ENCODE measurements around the gene CHCHD6.

The CHCHD6 gene

GRCh38 chr3:126668450-126669401 lies 35.3 kb upstream of the CHCHD6 start:
- no peak for DNase-seq

DNA sequence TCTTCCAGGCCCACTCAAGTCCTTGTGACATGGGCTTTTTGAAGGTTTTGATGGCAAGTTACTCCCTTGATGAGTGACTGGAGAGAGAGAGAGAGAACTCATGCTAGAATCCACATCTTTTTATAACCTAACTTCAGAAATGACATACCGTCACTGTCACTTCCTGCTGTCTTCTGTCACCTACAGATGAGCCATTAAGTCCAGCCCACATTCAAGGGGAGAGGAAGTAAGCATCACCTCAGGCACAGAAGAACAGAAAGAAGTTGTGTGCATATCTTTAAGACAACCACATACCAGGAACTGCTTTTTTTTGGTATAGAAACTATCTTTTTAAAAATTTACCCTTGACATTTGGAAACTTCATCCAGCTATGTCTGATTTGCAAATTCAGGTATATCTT lies 32.5 kb upstream of the CHCHD6 start:
- DNase-seq: no peak

DNA sequence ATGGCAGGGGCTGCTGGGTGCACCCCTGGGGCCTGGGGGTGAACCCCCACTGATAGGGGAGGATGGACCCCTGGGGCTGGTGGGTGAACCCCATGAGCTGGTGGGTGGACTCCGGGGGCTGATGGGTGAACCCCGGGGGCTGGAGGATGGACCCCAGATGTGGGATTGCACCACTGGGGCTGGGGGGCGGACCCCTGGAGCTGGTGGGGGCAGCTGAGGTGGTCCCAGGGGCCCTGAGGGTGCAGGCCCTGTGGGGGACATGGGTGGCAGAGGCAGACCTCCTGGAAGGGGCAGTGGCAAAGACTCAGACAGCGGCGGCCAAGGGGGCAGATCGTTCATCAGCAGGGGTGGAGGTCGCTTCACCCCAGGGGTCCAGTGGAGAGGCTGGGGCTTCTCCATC lies 31.7 kb upstream of the CHCHD6 start:
- DNase-seq: no peak

DNA sequence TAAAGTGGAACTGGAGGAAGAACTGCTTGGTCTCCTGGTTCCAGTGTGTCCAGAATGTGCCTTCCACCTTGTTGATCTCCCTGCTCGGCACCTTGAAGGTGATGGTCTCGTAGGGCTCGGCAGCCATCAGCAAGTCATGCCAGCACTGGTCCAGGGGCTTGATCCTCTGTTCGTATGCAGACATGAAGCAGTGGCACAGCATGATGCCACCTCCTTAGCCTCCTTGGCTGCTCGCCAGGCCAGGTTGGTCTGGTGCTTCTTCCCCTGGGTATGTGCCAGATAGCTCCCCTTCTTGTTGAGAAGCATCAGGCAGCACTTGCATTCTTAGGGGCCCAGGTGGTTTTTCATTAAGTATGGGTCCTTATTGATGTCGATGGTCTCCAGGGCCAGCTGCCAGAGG lies 31.3 kb upstream of the CHCHD6 start:
- DNase-seq: no peak

- DNase-seq: no peak
These were observed 26.9 kb upstream of the CHCHD6 start for GRCh38 chr3:126676919-126677705.

- DNase-seq: no peak
These were observed 26.1 kb upstream of the CHCHD6 start for GRCh38 chr3:126677862-126678503.

- no peak for DNase-seq
These were observed 25.2 kb upstream of the CHCHD6 start for GRCh38 chr3:126678693-126679317.

DNA sequence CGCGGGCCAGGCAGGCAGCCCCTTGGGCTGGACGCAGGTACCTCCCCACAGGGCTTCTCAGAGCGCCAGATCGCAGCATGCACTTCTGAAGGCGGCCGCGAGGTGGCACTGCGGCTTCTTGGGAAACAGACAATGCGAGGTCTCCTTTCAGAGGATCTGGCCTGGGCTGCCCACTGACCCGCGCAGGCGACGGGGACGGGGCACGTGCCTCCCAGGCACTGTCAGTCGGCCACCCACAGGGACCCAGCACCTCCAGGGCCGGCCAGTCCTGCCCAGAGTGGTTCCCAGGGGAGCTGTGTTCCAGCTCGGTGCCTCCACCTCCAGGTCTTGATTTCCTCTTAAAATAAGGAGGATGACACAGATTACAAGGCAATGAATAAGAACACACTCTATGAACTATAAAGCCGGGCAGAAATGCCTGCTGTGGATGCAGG lies 24.7 kb upstream of the CHCHD6 start:
- peak; percentile 65 to 79 for DNase-seq

GRCh38 chr3:126679831-126680666 lies 24.0 kb upstream of the CHCHD6 start:
- no peak for DNase-seq

DNA sequence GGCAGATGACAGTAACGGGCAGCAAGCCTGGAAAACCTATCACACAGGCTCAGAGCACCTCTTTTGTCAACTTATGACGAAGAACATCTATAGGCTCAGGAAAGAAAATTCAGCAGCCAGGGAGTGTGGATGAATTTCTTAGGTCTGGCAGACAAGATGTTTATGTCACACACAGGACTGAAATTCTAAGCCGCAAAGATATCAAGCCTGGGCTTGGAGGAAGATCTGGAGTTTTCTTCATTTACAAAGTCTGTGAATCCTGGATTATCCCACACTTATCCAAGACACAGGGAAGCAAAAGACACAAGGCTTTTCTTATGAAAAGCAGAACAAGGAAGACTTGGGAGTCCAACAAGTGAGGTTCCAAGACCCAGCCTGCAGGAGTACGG lies 23.4 kb upstream of the CHCHD6 start:
- DNase-seq: no peak

GRCh38 chr3:126682009-126682408 lies 22.0 kb upstream of the CHCHD6 start:
- DNase-seq: no peak

DNA sequence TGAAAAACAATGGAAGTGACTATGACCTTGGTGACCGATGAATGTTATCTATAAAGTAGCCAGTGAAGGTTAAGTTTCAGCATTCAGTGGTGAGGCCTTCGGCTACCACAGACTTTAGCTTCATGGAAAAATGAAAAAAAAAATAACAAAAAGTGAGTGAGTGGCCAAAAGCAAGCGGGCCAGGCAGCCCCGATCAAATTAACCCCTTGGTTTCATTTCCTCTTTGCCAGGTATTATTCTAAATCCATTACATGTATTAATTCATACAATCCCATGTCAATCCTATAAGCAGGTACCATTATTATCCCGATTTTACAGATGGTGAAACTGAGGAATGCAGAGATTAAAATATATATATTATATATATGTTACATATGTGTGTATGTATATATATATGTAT lies 21.0 kb upstream of the CHCHD6 start:
- no peak for DNase-seq

DNA sequence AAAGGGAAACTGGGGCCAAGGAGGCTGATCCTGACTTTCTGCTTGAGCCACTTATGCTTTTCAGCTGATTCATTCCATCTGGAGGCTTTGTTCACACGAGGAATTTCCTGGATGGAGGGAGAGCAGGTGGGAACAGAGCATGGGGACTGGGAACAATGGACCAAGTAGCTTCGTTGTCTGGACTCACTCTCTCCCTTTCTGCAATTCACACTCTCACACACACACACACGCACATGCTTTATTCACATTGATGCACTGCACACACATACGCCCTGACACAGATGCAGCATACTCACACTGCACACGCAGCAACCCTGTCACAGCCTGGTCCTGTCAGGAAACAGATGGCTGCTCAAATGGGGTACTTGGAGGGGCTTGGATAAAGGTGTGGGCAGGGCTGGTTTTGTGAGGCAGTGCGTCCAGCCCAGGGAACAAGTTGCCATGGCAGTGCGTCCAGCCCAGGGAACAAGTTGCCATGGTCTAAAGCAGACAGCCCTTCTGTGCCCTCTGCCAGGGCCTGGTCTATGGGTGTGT lies 19.8 kb upstream of the CHCHD6 start:
- no peak for DNase-seq

GRCh38 chr3:126685021-126685420 lies 19.0 kb upstream of the CHCHD6 start:
- no peak for DNase-seq

GRCh38 chr3:126685493-126685892 lies 18.5 kb upstream of the CHCHD6 start:
- no peak for DNase-seq

DNA sequence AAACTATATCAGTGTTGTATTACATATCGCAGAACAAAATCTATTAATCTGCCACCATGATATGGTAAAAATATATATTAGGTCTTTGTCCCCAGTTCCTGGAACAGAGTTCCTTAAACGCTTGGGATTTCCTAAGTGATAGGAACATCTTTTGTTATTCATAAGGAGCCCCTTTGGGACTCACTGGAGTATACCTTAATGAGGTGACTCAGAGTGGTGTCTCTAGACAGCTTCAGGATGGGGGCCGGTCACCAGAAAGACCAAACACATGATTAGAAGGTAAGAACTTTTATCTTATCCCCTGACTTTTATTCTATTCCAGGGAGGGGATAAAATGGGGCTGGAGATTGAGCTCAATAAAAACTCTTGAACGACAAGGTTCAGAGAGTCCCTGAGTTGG lies 12.3 kb upstream of the CHCHD6 start:
- no peak for DNase-seq

DNA sequence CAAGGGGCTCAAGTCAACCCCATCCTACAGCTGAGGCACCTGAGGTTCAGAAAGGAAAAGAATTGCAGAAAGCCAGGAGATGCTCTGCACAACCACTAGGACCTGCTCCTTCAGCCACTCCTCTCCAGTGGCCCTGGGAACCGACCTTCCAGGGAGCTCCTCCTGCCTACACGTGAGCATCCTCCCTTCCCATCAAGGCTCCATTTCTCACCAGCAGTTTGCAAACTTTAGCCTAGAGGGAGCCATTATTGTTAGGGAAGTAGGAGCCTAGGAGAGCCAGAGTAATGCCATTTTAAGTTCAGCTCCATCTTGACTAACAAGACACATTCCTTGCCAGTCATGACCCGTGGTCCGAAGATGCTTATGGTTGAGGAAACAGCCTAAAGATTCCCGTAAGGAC lies 11.2 kb upstream of the CHCHD6 start:
- no peak for DNase-seq

GRCh38 chr3:126693921-126694320 lies 10.1 kb upstream of the CHCHD6 start:
- DNase-seq: no peak

DNA sequence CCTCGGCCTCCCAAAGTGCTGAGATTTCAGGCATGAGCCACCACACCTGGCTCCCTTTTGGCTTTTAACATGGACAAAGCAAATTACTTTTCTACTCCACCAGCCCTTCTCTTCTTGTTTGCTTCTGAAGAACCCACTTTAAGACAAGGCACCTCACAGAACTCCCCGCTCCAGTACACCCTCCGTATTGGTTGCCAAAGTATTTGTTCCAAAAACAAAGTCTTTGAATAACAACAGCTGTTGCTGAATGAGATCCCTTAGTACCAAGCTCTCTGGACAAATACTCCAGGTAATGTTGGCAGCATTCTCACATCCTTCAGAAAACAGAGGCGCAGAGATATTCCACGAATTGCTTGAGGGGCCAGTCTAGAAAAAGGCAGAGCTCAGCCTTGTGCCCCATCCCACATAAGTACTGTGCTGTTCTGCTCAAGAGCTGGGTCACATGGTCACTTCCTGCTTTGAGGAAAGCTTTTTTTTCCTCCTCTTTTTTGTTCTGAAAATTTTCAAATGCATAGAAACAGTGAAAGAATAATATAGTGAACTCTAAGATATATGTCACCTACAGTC lies 7.3 kb upstream of the CHCHD6 start:
- no peak for DNase-seq

DNA sequence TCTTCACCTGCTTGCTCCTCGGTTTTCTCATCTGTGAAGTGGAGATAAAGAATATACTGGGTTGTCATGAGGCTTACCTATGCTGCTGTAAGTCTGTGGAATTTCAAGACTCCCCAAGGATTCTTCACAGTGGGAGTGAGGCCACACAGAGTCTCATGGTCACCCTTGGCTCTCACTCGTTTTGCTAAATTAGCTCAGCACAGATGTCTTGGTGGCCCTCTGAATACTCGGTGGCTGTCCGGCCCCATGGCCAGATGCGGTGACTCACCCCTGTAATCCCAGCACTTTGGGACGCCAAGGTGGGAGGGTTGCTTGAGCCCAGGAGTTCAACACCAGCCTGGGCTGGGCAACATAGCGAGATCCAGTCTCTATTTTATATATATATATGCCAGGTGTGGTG lies 5.0 kb upstream of the CHCHD6 start:
- no peak for DNase-seq

DNA sequence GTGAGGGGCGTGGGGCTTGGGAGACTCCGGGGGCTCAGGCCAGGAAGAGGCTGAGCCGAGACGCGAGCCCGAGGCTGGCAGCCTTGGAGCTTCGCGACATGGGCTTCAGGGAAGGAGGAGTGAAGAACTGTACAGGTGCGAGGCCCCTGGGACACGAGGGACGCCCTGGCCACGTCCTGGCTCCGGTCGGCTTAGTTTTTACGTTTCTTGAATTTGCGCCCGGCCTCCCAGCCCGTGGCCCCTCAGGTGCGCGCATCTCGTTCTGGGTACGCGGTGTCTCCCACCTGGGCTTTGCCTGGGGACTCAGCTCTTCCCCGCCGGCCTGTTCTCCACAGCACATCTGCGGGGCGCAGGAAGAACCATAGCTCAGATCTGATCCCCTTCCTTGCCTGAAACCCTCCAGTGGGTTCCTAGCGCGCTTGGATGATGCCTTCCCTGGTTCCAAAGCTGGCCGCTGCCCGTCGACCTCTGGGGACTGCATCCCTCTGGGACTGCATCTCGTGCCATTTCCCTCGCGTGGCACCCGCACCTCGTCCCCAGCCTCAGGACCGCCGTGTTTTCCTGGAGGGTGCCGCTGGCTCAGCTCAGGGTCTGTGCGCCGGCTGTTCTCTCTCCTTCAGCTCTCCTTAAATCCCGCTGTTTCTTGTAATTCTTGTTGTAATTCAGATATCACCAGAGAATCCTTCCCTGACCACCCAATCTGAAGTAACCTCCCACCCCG lies 614 bp downstream of the CHCHD6 start:
- DNase-seq: no peak
